ENCODE results near the gene TRIM16. TPM values are rescaled to one million over a fixed set of nuclear protein-coding genes. Genes with fewer than 3 reads are reported as not detected.
"Not testable (repeated sequence)": the region's sequence is repeated elsewhere in the genome, so short reads cannot be mapped to it uniquely, and the experiment has no call there.

Gene TRIM16
- total RNA-seq, 1 donor = 56.1 TPM

GRCh38 chr17:15650741-15651582 lies 33.1 kb downstream of the TRIM16 start:
- H3K27me3 ChIP-seq (ENCODE audit: insufficient read depth, low read length) = no peaks in the 10 kb centered on the region
- H3K36me3 ChIP-seq (ENCODE audit: insufficient read depth, low read length) = peaks cover 3% of the 10 kb centered on the region
- peaks cover 25% of the 10 kb centered on the region for H3K79me2 ChIP-seq (ENCODE audit: insufficient read depth, low read length)
- H3K27ac ChIP-seq (ENCODE audit: low read depth, low read length) = peak overlapping the region; percentile 39
- no peak for TF ChIP-seq CTCF (IDR thresholded peaks at IDR 0.05; ENCODE audit: extremely low read depth, low read depth, low read length)
- no peaks in the 10 kb centered on the region for H3K9me3 ChIP-seq (ENCODE audit: low read depth, low read length)
- peak overlapping the region; percentile 90 for H3K4me2 ChIP-seq (ENCODE audit: insufficient read depth, low read length)
- peak overlapping the region; percentile 77 for H3K4me3 ChIP-seq (ENCODE audit: insufficient read depth, low read length)
- DNase-seq (ENCODE audit: insufficient read length, low spot score, missing footprints) = no peak
- H3K4me1 ChIP-seq (ENCODE audit: insufficient read depth, low read length) = peaks cover 32% of the 10 kb centered on the region
- peak overlapping the region; percentile 73 for H2AFZ ChIP-seq (ENCODE audit: low read length)
- peaks cover 4% of the 10 kb centered on the region for H4K20me1 ChIP-seq (ENCODE audit: insufficient read depth, low read length)

GRCh38 chr17:15649861-15650421 lies 34.2 kb downstream of the TRIM16 start:
- peak overlapping the region; percentile 77 for H3K4me3 ChIP-seq (ENCODE audit: insufficient read depth, low read length)
- no peaks in the 10 kb centered on the region for H3K27me3 ChIP-seq (ENCODE audit: insufficient read depth, low read length)
- H3K36me3 ChIP-seq (ENCODE audit: insufficient read depth, low read length) = peaks cover 3% of the 10 kb centered on the region
- H3K4me1 ChIP-seq (ENCODE audit: insufficient read depth, low read length) = peaks cover 37% of the 10 kb centered on the region
- TF ChIP-seq CTCF (IDR thresholded peaks at IDR 0.05; ENCODE audit: extremely low read depth, low read depth, low read length) = no peak
- H4K20me1 ChIP-seq (ENCODE audit: insufficient read depth, low read length) = peaks cover 4% of the 10 kb centered on the region
- peaks cover 25% of the 10 kb centered on the region for H3K79me2 ChIP-seq (ENCODE audit: insufficient read depth, low read length)
- no peak overlapping the region for H2AFZ ChIP-seq (ENCODE audit: low read length)
- peak overlapping the region; percentile 13 for H3K27ac ChIP-seq (ENCODE audit: low read depth, low read length)
- no peaks in the 10 kb centered on the region for H3K9me3 ChIP-seq (ENCODE audit: low read depth, low read length)
- H3K4me2 ChIP-seq (ENCODE audit: insufficient read depth, low read length) = peak overlapping the region; percentile 90
- no peak for DNase-seq (ENCODE audit: insufficient read length, low spot score, missing footprints)

DNA sequence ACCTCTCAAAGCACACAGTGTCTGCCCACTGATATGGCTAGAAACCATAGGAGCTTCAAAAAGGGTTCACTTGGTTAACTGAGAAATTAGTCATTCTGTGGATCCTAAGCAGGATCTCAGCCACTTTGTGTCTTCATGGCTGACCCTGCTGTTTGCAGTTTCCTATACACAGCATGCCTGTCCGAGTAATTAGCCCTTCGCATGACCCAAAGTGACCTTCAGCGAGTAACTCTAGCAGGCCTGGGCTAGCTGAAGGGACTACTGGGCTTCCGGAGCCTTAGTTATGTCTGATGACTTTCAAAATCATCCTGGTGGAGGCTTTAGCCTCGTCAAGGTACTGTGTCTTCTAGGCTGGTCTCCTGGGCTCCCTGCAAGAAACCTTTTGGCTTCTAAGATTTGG lies 35.7 kb downstream of the TRIM16 start:
- Histone ChIP-seq H3K27ac (ENCODE audit: low read depth, low read length) (no peak overlapping the region), H4K20me1 (ENCODE audit: insufficient read depth, low read length) (peaks cover 4% of the 10 kb centered on the region), H3K36me3 (ENCODE audit: insufficient read depth, low read length) (peaks cover 3% of the 10 kb centered on the region), H3K27me3 (ENCODE audit: insufficient read depth, low read length) (no peaks in the 10 kb centered on the region), H2AFZ (ENCODE audit: low read length) (no peak overlapping the region), H3K79me2 (ENCODE audit: insufficient read depth, low read length) (peaks cover 25% of the 10 kb centered on the region), H3K4me2 (ENCODE audit: insufficient read depth, low read length) (peak overlapping the region; percentile 33), H3K4me3 (ENCODE audit: insufficient read depth, low read length) (no peak overlapping the region), H3K9me3 (ENCODE audit: low read depth, low read length) (no peaks in the 10 kb centered on the region), H3K4me1 (ENCODE audit: insufficient read depth, low read length) (peaks cover 40% of the 10 kb centered on the region)
- no peak for TF ChIP-seq CTCF (IDR thresholded peaks at IDR 0.05; ENCODE audit: extremely low read depth, low read depth, low read length)
- DNase-seq (ENCODE audit: insufficient read length, low spot score, missing footprints) = no peak

DNA sequence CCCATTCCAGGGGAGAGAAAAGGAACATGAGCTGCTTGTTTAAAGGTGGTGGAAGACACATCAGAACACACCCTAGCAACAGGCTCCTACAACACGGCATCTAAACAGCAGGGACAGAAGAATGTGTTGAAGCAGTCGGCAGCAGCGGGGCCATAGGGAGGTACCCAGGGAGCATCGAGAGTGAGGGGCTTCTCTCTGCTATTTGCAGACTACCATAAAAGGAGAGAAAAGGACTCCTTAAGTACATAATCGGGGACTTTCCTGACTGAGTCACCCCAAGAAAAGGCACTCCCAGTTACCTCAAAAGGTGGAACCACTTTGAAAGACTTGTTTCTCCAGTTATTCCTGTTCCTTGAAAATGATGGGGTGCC lies 38.2 kb downstream of the TRIM16 start:
- not testable (repeated sequence) for H3K9me3 ChIP-seq (ENCODE audit: low read depth, low read length); H2AFZ ChIP-seq (ENCODE audit: low read length); H3K36me3 ChIP-seq (ENCODE audit: insufficient read depth, low read length); H3K27me3 ChIP-seq (ENCODE audit: insufficient read depth, low read length); H3K4me2 ChIP-seq (ENCODE audit: insufficient read depth, low read length); DNase-seq (ENCODE audit: insufficient read length, low spot score, missing footprints); H4K20me1 ChIP-seq (ENCODE audit: insufficient read depth, low read length); H3K4me3 ChIP-seq (ENCODE audit: insufficient read depth, low read length); H3K27ac ChIP-seq (ENCODE audit: low read depth, low read length)
- H3K4me1 ChIP-seq (ENCODE audit: insufficient read depth, low read length) = peaks cover 31% of the 10 kb centered on the region
- H3K79me2 ChIP-seq (ENCODE audit: insufficient read depth, low read length) = peaks cover 21% of the 10 kb centered on the region

DNA sequence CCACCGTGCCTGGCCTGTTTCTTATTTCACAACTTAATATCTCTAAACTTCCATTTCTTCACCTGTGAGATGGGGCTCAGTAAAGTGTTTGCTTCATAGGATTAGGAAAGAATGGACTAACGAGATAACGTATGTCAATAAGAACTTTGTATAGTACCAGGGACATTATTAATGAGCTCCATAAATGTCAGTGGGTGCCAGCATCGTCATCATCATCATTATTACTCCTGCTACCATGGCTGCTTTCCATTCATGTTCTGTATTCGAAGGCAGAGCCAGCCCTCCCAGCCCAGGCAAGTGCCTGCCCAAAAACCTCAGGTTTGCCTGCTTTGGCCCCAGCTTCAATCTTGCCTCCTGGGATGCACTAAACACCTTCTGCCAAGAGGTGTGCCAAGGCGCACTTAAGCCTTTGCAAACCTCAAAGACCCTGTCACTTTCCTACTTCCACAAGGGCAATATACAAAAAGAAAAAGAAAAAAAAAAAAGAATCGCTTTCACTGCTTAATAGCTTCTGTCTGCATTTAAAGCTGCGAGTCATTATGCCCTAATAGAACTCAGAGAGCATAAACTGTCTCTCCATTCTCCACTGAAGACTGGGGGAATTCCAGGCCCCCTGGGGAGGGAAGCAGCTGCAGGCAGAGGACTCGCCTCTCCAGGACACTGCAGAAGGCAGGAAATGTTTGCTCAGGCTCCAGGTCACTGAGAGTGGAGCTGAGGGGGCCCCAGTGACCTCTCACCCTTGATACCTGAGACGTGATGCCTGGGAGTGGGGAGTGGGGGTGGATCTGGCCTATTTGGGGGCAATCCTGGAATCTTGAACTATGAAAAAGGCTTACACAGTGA lies 38.8 kb downstream of the TRIM16 start:
- not testable (repeated sequence) for H2AFZ ChIP-seq (ENCODE audit: low read length); H3K36me3 ChIP-seq (ENCODE audit: insufficient read depth, low read length); H3K4me2 ChIP-seq (ENCODE audit: insufficient read depth, low read length); DNase-seq (ENCODE audit: insufficient read length, low spot score, missing footprints); H3K4me3 ChIP-seq (ENCODE audit: insufficient read depth, low read length); H3K27me3 ChIP-seq (ENCODE audit: insufficient read depth, low read length); H4K20me1 ChIP-seq (ENCODE audit: insufficient read depth, low read length); H3K27ac ChIP-seq (ENCODE audit: low read depth, low read length); H3K9me3 ChIP-seq (ENCODE audit: low read depth, low read length)
- H3K4me1 ChIP-seq (ENCODE audit: insufficient read depth, low read length) = peaks cover 25% of the 10 kb centered on the region
- H3K79me2 ChIP-seq (ENCODE audit: insufficient read depth, low read length) = peaks cover 17% of the 10 kb centered on the region

DNA sequence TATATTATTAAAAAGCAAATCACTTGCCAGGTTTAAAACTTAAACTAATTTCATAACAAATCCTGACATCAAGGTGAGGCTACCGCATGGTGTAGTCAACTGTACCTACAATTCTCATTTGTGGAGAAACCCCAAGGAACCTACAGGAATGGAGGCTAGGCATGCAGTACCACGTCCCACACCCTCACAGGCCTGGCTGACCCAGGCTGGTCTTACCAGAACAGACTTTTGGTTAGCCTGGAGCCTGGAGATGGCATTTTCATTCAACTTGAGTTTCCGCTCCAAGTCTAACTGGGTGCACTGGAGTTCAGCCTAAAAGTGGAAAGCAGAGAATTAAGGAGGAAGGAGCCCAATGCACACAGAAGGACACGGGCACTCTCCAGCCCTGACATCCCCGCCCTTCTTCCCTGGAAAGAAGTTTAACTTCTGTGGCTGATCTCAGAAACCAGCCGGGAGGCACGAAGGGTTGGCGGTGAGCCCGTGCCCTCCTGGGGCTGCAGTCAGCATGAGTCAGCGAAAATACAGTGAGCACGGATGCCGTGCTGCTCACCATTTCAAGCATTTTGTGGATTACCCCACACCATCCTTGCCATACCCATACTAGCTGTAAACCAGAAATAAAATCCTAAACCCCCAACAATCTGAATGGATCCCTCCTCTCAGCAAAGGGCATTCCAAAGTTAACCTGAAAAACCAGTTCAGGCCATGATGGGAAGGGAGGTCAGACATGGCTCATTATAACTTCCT lies 41.4 kb downstream of the TRIM16 start:
- H3K4me3 ChIP-seq (ENCODE audit: insufficient read depth, low read length); H4K20me1 ChIP-seq (ENCODE audit: insufficient read depth, low read length); H3K4me2 ChIP-seq (ENCODE audit: insufficient read depth, low read length); H3K36me3 ChIP-seq (ENCODE audit: insufficient read depth, low read length); H3K27ac ChIP-seq (ENCODE audit: low read depth, low read length); H3K9me3 ChIP-seq (ENCODE audit: low read depth, low read length); H2AFZ ChIP-seq (ENCODE audit: low read length); H3K27me3 ChIP-seq (ENCODE audit: insufficient read depth, low read length); DNase-seq (ENCODE audit: insufficient read length, low spot score, missing footprints); H3K79me2 ChIP-seq (ENCODE audit: insufficient read depth, low read length); H3K4me1 ChIP-seq (ENCODE audit: insufficient read depth, low read length): not testable (repeated sequence)

All from osteoblast (primary cell).